ENCODE measurements around the gene IQCH.

The IQCH gene

DNA sequence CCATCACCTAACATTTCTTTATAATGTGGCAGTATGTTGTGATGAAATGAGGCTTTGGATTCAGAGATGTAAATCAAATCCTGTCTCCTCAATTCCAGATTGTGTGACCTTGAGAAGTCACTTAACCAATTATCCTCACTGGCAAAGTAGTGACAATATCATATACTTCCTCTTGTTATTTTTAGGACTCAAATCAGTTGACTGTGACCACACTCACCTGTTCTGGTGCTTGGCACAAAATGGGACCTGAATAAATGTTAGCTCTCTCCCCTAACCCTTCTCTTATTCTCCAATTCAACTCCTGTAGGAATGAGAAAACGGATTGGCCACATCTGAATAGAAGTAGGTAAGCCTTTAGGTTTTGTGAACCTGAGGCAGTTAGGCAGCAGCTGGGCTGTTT, 42.1 kb downstream of the IQCH start:
- H3K4me3 ChIP-seq (ENCODE audit: low read depth, low read length), result no peak overlapping the region
- TF ChIP-seq, protein P1, sequence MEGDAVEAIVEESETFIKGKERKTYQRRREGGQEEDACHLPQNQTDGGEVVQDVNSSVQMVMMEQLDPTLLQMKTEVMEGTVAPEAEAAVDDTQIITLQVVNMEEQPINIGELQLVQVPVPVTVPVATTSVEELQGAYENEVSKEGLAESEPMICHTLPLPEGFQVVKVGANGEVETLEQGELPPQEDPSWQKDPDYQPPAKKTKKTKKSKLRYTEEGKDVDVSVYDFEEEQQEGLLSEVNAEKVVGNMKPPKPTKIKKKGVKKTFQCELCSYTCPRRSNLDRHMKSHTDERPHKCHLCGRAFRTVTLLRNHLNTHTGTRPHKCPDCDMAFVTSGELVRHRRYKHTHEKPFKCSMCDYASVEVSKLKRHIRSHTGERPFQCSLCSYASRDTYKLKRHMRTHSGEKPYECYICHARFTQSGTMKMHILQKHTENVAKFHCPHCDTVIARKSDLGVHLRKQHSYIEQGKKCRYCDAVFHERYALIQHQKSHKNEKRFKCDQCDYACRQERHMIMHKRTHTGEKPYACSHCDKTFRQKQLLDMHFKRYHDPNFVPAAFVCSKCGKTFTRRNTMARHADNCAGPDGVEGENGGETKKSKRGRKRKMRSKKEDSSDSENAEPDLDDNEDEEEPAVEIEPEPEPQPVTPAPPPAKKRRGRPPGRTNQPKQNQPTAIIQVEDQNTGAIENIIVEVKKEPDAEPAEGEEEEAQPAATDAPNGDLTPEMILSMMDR (IDR thresholded peaks at IDR 0.05; ENCODE audit: insufficient read depth, low read depth, low read length, missing control alignments), result no peak
- no peak for DNase-seq (ENCODE audit: low read depth)

DNA sequence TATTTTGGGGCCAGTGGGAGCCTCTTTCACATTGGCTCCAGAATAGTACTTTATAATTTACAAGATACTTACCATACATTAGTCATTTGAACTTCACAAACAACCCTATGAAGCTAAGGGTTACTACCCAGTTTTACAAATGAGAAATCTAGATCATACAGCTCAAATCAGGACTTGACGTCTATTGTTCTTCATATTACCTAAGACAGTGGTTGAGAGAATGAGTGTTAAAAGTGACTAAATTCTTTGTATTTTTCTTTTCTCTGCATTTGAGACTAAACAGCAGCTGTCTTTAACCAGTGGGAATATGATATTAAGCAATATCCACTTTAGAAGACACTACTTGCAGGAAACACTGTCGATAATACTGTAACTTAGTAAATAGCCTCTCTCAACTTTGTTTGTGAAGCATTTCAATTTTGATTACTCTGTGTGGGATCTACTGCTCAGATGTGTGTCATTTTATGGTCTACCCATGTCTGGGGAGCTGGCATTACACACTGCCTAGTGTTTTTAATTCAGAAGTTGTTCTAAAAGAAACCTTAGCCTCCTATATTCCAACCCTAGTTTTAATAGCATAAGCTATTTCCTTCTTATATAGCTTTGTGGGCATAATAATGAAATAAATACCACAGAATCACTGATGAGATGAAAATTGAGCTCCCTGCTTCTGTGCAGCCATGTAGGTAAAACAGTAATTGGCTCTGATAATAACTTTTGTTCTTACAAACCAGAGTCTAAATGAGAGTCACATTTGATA, 45.9 kb downstream of the IQCH start:
- no peak overlapping the region for H3K4me3 ChIP-seq (ENCODE audit: low read depth, low read length)
- DNase-seq (ENCODE audit: low read depth), result no peak
- TF ChIP-seq, protein P1 (IDR thresholded peaks at IDR 0.05; ENCODE audit: insufficient read depth, low read depth, low read length, missing control alignments), result no peak

DNA sequence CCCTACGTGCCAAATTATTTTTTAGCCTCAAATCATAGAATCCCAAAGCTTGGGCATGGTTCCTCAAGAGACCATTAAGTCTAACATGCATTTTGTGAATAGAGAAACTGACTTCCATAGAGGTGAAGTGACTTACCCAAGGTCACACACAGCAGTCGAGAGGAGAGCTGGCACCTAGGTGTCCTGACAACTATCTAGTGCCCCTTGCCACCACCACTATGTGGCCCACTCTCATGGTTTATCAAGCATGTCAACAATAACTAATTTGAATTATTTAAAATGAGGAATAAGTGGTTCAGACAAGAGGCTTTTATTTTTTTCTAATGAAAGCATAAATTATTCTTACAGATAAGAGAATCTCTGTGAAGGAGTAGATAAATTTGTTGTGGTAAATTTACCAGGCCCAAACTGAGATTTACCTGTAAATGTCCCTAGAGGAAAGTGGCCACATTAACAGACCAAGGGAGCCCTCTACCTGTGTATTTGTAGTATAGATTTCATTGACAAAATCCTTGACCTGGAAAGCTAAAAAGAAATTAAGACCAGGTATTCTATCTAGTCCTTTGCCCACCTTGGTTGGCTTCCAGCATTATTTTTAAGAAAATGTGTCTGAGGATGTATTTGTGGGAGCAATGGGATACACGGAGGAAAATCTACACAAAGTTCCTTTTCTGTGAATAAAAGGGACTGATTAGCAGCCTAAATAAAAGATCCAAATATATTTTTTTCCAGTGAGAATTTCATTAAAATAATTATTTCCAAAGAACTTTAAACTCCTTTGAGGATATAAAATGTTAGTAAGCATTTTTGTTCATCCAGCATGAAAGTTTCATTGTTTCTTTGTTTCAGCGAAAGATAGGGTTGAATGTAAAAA, 49.1 kb downstream of the IQCH start:
- TF ChIP-seq, protein P1 (IDR thresholded peaks at IDR 0.05; ENCODE audit: insufficient read depth, low read depth, low read length, missing control alignments), result peak; percentile 40
- peak; percentile 69 for DNase-seq (ENCODE audit: low read depth)
- no peak overlapping the region for H3K4me3 ChIP-seq (ENCODE audit: low read depth, low read length)

DNA sequence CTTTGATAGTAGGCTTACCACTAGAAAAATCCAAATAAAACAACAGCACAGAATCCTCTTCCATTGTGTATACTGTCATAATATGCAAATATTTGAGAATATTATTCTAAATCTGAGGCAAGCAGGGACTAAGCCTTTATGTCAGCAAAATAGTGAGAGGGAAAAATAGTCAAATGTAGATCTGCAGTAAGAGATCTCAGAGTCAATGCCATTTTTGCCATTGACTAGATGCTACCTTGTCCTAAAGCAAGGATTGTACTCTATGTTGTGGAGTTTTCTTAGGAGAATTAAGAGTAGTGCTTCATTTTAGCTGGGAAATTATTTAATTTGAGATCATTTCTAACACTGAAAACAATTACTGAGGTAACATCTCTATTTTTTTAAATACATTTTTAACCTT, 50.2 kb downstream of the IQCH start:
- H3K4me3 ChIP-seq (ENCODE audit: low read depth, low read length), result no peak overlapping the region
- TF ChIP-seq, protein P1 (IDR thresholded peaks at IDR 0.05; ENCODE audit: insufficient read depth, low read depth, low read length, missing control alignments), result no peak

DNA sequence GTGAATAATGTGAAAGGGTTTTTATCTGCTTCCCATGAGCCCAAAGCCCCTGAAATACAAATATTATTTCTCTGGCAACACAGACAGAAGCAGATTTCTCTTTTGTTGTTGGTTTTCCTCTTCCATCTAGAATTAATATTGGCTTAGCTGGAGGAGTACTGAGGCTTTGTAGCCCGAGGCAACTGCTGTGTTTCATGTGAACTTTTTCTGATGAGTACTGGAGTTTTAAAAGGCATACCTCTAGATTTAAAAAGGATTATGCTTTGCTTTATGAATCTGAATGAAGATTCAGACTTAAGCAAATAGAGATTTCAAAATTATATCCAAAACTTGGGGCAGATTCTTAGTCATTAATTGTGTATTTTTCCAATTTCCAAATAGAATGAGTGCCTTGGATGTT, 50.9 kb downstream of the IQCH start:
- TF ChIP-seq, protein P1 (IDR thresholded peaks at IDR 0.05; ENCODE audit: insufficient read depth, low read depth, low read length, missing control alignments), result no peak
- no peak overlapping the region for H3K4me3 ChIP-seq (ENCODE audit: low read depth, low read length)
- no peak for DNase-seq (ENCODE audit: low read depth)

More for the DNA sequence above, 50.2 kb downstream of the IQCH start:
- no peak for DNase-seq (ENCODE audit: low read depth)

DNA sequence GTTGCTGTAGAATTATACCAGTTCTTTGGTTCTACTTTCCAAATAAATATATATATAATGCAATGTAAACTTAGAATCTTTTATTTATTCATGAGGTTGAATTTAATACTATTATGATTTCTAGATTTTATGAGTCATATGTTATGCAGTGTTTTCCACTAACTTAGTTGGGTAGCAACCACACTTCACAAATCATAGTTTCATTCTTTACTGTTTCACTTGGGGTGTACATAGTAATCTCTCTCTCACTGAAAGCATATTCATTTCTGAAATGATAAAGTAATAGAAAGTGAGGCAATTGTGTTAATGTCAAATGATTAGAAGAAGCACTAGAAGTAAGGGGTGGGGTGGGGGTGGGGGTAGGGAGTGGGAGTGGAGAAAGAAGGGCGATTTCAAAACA, 52.6 kb downstream of the IQCH start:
- DNase-seq (ENCODE audit: low read depth), result peak; percentile 24
- TF ChIP-seq, protein P1 (IDR thresholded peaks at IDR 0.05; ENCODE audit: insufficient read depth, low read depth, low read length, missing control alignments), result no peak
- H3K4me3 ChIP-seq (ENCODE audit: low read depth, low read length), result no peak overlapping the region

Data from GM12865 (cell line).